Aorta (tissue), 5 donors: ENCODE results near the gene RUNX1. TPM values are rescaled to one million over a fixed set of nuclear protein-coding genes. Genes with fewer than 3 reads are reported as not detected.

Experiments
- ATAC-seq: fragments of 200-7000 bp; cut with Tn5 transposase; one replicate; pipeline ENCODE4 v1.9.1; 2022; ENCODE audit warnings: moderate library complexity; ENCODE audit not compliant: low FRiP score
- DNase-seq, 2 donors: peaks; one replicate each; pipeline ENCODE4 v3.0.0-alpha.2; 2020
- H3K27ac ChIP-seq, 2 donors: one replicate each; pipeline ENCODE4 v1.5.1; 2013; ENCODE audit warnings: low read length in 2 of 2, mild to moderate bottlenecking in 2 of 2, moderate library complexity in 2 of 2, control low read depth in 1 of 2, inconsistent platforms in 1 of 2, low read depth in 1 of 2
- H3K27me3 ChIP-seq, 2 donors: one replicate each; pipeline ENCODE4 v1.6.1; 2013; ENCODE audit warnings: control low read depth in 1 of 2, low read length in 1 of 2, mild to moderate bottlenecking in 1 of 2, moderate library complexity in 1 of 2; ENCODE audit not compliant: insufficient read depth in 2 of 2, control insufficient read depth in 1 of 2
- H3K36me3 ChIP-seq, 2 donors: one replicate each; pipeline ENCODE4 v1.6.1; 2013; ENCODE audit warnings: control low read depth in 1 of 2, low read length in 1 of 2, mild to moderate bottlenecking in 1 of 2; ENCODE audit not compliant: insufficient read depth in 2 of 2, control insufficient read depth in 1 of 2
- H3K4me1 ChIP-seq, 2 donors: one replicate each; pipeline ENCODE4 v1.6.1; 2013; ENCODE audit warnings: low read length in 2 of 2, control low read depth in 1 of 2, mild to moderate bottlenecking in 1 of 2, moderate library complexity in 1 of 2; ENCODE audit not compliant: insufficient read depth in 2 of 2, control insufficient read depth in 1 of 2
- H3K4me3 ChIP-seq, 2 donors: one replicate each; pipeline ENCODE4 v1.5.1; 2013; ENCODE audit warnings: low read length in 2 of 2, control low read depth in 1 of 2, mild to moderate bottlenecking in 1 of 2
- H3K9me3 ChIP-seq: one replicate; pipeline ENCODE4 v1.6.1; 2013; ENCODE audit warnings: mild to moderate bottlenecking, low read length; ENCODE audit not compliant: control insufficient read depth
- WGBS, 2 donors: extraction: QIAGEN DNeasy Blood & Tissue Kit; methylation state at CpG; one replicate each; pipeline ENCODE4 v1.1.7; 2013; 5-methylcytosine and 5-hydroxymethylcytosine counted together
- intact Hi-C, 2 donors: fragments of 100-400 bp; cut with DNase I; formaldehyde crosslinking; loops; one replicate each; pipeline versions ENCODE4 v1.14.2 to v1.15.0; 2022
- polyA plus RNA-seq, 2 donors: library from polyadenylated mRNA; stranded (reverse); fragments of 200-250 nt; gene quantifications; one replicate each; pipeline ENCODE4 v1.2.3, GENCODE V29; 2013
- total RNA-seq, 2 donors: library from RNA; stranded (reverse); fragmentation: NEBNext Ultra II Directional; extraction: Animal tissue kit (Norgen Biotek cat#: 25700); gene quantifications; one replicate each; pipeline ENCODE4 v1.2.1, GENCODE V29; 2021
- donor health status: healthy with polysubstance abuse.
- donor health status: Bipolar disorder and iron deficiency.
- donor health status: DM: no; HTN: no; CAD: no.
- donor health status: DM: no; HTN: no; CAD: no.
- donor health status: DM: yes; HTN: yes; CAD: no.

Gene RUNX1
- total and polyA plus RNA-seq, 4 donors: 2.9 to 128 (median 31.6) TPM

DNA sequence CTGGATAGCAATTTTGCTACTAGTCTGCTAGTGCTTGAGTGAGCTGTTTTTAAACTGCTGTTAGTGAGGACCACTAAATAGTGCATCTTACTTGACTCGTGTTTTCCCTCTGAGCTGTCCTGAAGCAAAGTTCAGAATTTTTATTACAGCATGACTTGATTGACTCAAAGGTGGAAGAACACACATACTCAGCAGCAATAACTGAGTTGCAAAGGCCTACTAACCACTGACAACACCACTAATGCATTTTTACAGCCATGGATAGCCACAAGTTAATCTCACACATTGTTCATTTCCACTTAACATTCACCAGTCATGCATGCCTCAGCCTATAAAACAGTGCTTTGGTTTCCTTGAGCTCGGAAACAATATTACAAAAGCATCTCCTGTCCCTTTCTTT is 148.7 kb downstream of the RUNX1 start:
- no peak for ATAC-seq
- Histone ChIP-seq H3K4me3 (no peak overlapping the region), H3K27me3 (no peaks in the 10 kb centered on the region), H3K9me3 (peaks cover 6% of the 10 kb centered on the region), H3K36me3 (no peaks in the 10 kb centered on the region), H3K27ac (no peak overlapping the region), H3K4me1 (no peaks in the 10 kb centered on the region)
- WGBS, 2 donors: 82 to 86% methylated on average over 2 of the region's 2 CpGs
- DNase-seq: no peak
- intact Hi-C loops: no loop called here

- no peak overlapping the region for H3K4me3 ChIP-seq
- H3K4me1 ChIP-seq: no peaks in the 10 kb centered on the region
- H3K36me3 ChIP-seq: no peaks in the 10 kb centered on the region
- WGBS, 2 donors: 62 to 91% methylated on average over 1 of the region's 1 CpG
- no peaks in the 10 kb centered on the region for H3K27me3 ChIP-seq
- no peak overlapping the region for H3K27ac ChIP-seq
- H3K9me3 ChIP-seq: peaks cover 6% of the 10 kb centered on the region
- DNase-seq (no peak), ATAC-seq (no peak)
- intact Hi-C loops: loop anchor here (10.0 kb wide), 3 partner anchors 155 to 1035 kb away; no protein-coding TSS in a partner anchor
Measured at GRCh38 chr21:34899760-34900159, 149.3 kb downstream of the RUNX1 start.

DNA sequence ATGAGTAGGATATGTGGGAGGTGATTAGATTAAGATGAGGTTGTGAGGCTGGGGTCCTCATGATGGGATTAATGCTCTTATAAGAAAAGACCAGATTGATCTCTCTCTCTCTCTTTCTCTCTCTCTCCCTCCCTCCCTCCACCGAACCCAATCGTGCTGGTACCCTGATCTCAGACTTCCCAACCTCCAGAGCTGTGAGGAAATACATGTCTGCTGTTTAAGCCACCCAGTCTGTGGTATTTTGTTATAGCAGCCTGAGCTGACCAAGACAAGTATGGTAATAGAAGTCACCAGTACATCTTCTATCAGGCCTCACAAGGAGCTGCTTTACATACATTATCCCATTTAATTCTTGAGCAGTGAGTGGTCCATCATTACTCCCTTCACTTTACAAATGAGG is 149.8 kb downstream of the RUNX1 start:
- Histone ChIP-seq H3K4me3 (no peak overlapping the region), H3K9me3 (peaks cover 6% of the 10 kb centered on the region), H3K36me3 (no peaks in the 10 kb centered on the region), H3K4me1 (no peaks in the 10 kb centered on the region), H3K27ac (no peak overlapping the region), H3K27me3 (no peaks in the 10 kb centered on the region)
- WGBS, 2 donors: 80 to 89% methylated on average over 2 of the region's 2 CpGs
- no peak for ATAC-seq
- intact Hi-C loops: loop anchor here (10.0 kb wide), 3 partner anchors 155 to 1035 kb away; no protein-coding TSS in a partner anchor
- DNase-seq: no peak

GRCh38 chr21:34897828-34898227 is 151.3 kb downstream of the RUNX1 start:
- ATAC-seq (no peak), DNase-seq (no peak)
- H3K27ac ChIP-seq: no peak overlapping the region
- peak overlapping the region in 1 of 2 donors; percentile 20 for H3K4me3 ChIP-seq
- H3K4me1 ChIP-seq: no peaks in the 10 kb centered on the region
- WGBS, 2 donors: 83 to 87% methylated on average over 2 of the region's 2 CpGs
- intact Hi-C loops: loop anchor here (10.0 kb wide), 3 partner anchors 157 to 1037 kb away; no protein-coding TSS in a partner anchor
- no peaks in the 10 kb centered on the region for H3K36me3 ChIP-seq
- no peaks in the 10 kb centered on the region for H3K27me3 ChIP-seq
- peaks cover 6% of the 10 kb centered on the region for H3K9me3 ChIP-seq

DNA sequence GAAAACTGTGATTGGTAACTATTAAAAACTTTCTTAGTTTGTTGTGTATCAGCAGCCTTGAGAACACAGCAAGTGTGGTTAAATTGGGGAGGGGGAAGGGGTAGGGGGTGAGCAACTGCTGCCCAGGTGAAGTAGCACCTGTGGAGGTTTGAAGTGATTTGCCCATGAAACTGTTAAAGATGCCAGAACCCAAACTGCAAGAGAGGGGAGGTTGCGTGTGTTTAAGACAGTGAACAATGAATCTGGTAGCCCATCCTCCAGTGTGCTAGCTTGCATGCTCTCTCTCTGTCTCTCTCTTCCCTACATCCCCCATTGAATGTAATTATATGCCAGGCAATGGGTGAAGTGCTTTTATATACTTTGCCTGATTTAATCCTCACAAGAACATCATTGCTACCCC is 154.7 kb downstream of the RUNX1 start:
- intact Hi-C loops: loop anchor here (5.0 to 10.0 kb wide), 5 partner anchors 160 to 1040 kb away; no protein-coding TSS in a partner anchor
- ATAC-seq (no peak), DNase-seq (no peak)
- H3K4me1 ChIP-seq: no peaks in the 10 kb centered on the region
- WGBS, 2 donors: 50 to 69% methylated on average over 1 of the region's 1 CpG
- H3K27me3 ChIP-seq: no peaks in the 10 kb centered on the region
- H3K4me3 ChIP-seq: no peak overlapping the region
- H3K27ac ChIP-seq: no peak overlapping the region
- peaks cover 6% of the 10 kb centered on the region for H3K9me3 ChIP-seq
- H3K36me3 ChIP-seq: no peaks in the 10 kb centered on the region

DNA sequence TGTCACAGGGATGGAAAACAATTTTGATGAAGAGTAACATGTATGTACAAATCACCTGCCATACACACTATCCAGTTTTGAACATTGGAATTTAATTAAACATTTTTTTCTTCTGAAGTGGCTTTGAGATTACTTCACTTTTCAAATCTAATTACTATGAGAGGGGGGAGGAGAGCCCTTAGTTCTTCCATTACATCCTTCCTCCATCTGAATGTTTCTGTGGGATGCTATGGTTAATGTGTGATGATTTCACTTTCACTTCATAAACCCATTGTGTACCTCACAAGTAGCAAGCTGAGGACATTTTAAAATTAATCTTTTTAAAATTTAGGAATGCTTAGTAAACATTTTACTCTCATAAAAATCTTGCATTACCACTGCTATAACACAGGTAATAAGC is 156.9 kb downstream of the RUNX1 start:
- intact Hi-C loops: loop anchor here (5.0 to 10.0 kb wide), 5 partner anchors 163 to 1043 kb away; no protein-coding TSS in a partner anchor
- no peak for ATAC-seq
- no peaks in the 10 kb centered on the region for H3K4me1 ChIP-seq

DNA sequence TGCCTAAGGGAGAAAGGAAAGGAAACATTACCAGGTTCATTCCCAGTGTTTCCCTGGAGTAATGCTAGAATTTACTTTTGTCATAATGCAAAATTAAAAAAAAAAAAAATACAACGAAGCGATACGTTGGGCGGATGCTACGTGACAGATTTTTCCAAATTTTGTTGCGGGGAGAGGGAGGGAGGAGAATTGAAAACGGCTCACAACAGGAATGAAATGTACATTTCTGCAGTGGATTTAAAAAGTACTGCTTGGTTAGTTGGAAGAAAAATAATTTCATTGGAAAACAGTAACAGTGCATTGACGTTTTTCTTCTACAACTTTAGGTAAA is 157.5 kb downstream of the RUNX1 start:
- H3K36me3 ChIP-seq: no peaks in the 10 kb centered on the region
- ATAC-seq (no peak), DNase-seq (no peak)
- no peak overlapping the region for H3K27ac ChIP-seq
- H3K4me3 ChIP-seq: no peak overlapping the region
- no peaks in the 10 kb centered on the region for H3K9me3 ChIP-seq
- intact Hi-C loops: loop anchor here (2.0 to 10.0 kb wide), 6 partner anchors 163 to 1043 kb away; no protein-coding TSS in a partner anchor
- H3K27me3 ChIP-seq: no peaks in the 10 kb centered on the region
- no peaks in the 10 kb centered on the region for H3K4me1 ChIP-seq
- 14 to 26% methylated on average over 8 of the region's 8 CpGs for WGBS, 2 donors

More for the DNA sequence above, 156.9 kb downstream of the RUNX1 start:
- Histone ChIP-seq H3K9me3 (peaks cover under 1% of the 10 kb centered on the region), H3K27me3 (no peaks in the 10 kb centered on the region), H3K27ac (no peak overlapping the region), H3K36me3 (no peaks in the 10 kb centered on the region), H3K4me3 (no peak overlapping the region)
- no peak for DNase-seq

DNA sequence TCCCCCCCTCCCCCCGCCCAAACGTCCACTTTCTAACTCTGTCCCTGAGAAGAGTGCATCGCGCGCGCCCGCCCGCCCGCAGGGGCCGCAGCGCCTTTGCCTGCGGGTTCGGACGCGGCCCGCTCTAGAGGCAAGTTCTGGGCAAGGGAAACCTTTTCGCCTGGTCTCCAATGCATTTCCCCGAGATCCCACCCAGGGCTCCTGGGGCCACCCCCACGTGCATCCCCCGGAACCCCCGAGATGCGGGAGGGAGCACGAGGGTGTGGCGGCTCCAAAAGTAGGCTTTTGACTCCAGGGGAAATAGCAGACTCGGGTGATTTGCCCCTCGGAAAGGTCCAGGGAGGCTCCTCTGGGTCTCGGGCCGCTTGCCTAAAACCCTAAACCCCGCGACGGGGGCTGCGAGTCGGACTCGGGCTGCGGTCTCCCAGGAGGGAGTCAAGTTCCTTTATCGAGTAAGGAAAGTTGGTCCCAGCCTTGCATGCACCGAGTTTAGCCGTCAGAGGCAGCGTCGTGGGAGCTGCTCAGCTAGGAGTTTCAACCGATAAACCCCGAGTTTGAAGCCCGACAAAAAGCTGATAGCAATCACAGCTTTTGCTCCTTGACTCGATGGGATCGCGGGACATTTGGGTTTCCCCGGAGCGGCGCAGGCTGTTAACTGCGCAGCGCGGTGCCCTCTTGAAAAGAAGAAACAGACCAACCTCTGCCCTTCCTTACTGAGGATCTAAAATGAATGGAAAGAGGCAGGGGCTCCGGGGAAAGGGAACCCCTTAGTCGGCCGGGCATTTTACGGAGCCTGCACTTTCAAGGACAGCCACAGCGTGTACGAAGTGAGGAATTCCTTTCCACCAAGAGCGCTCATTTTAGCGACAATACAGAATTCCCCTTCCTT is 158.1 kb downstream of the RUNX1 start:
- Histone ChIP-seq H3K27me3 (no peaks in the 10 kb centered on the region), H3K4me3 (no peak overlapping the region), H3K27ac (no peak overlapping the region), H3K36me3 (no peaks in the 10 kb centered on the region), H3K4me1 (no peaks in the 10 kb centered on the region), H3K9me3 (no peaks in the 10 kb centered on the region)
- WGBS, 2 donors: 15 to 16% methylated on average over 60 of the region's 60 CpGs
- DNase-seq (peak; percentile 68 to 80), ATAC-seq (no peak)
- intact Hi-C loops: loop anchor here (2.0 to 10.0 kb wide), 6 partner anchors 164 to 1044 kb away; no protein-coding TSS in a partner anchor

DNA sequence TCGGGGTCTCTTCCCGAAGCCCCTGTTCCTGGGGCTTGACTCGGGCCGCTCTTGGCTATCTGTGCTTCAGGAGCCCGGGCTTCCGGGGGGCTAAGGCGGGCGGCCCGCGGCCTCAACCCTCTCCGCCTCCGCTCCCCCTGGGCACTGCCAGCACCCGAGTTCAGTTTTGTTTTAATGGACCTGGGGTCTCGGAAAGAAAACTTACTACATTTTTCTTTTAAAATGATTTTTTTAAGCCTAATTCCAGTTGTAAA is 158.7 kb downstream of the RUNX1 start:
- ATAC-seq (no peak), DNase-seq (no peak)
- no peaks in the 10 kb centered on the region for H3K9me3 ChIP-seq
- intact Hi-C loops: loop anchor here (2.0 to 10.0 kb wide), 6 partner anchors 164 to 1044 kb away; no protein-coding TSS in a partner anchor
- no peaks in the 10 kb centered on the region for H3K27me3 ChIP-seq
- H3K27ac ChIP-seq: no peak overlapping the region
- no peaks in the 10 kb centered on the region for H3K4me1 ChIP-seq
- WGBS, 2 donors: 16 to 21% methylated on average over 14 of the region's 14 CpGs
- H3K4me3 ChIP-seq: no peak overlapping the region
- no peaks in the 10 kb centered on the region for H3K36me3 ChIP-seq
